GM21717 (cell line): ENCODE measurements around the gene CACNA2D4.

Experiments used
- ATAC-seq: cut with Tn5 transposase; IDR thresholded peaks from one replicate; pipeline ENCODE4 v1.9.1; 2021; ENCODE audit warnings: mild to moderate bottlenecking, moderate library complexity; ENCODE audit not compliant: unreplicated experiment

Gene CACNA2D4

GRCh38 chr12:1758887-1759286 lies 159.6 kb downstream of the CACNA2D4 start:
- ATAC-seq, result no peak

GRCh38 chr12:1758376-1758775 lies 160.1 kb downstream of the CACNA2D4 start:
- no peak for ATAC-seq

- no peak for ATAC-seq
Measured at GRCh38 chr12:1750300-1750699, 168.2 kb downstream of the CACNA2D4 start.

- ATAC-seq, result no peak
Measured at GRCh38 chr12:1749019-1749418, 169.4 kb downstream of the CACNA2D4 start.

GRCh38 chr12:1747609-1748008 lies 170.8 kb downstream of the CACNA2D4 start:
- no peak for ATAC-seq

- ATAC-seq, result no peak
Measured at GRCh38 chr12:1744932-1745331, 173.5 kb downstream of the CACNA2D4 start.
